GM21367 (cell line): ENCODE results near the gene MICU1.

Source experiments
- ATAC-seq: cut with Tn5 transposase; IDR thresholded peaks from one replicate; pipeline ENCODE4 v1.9.1; 2021; ENCODE audit not compliant: unreplicated experiment

The MICU1 gene

GRCh38 chr10:72637398-72637857, 11.5 kb upstream of the MICU1 start:
- no peak for ATAC-seq

GRCh38 chr10:72630144-72630543, 4.3 kb upstream of the MICU1 start:
- no peak for ATAC-seq

- ATAC-seq, result peak; percentile 12
These were observed 520 bp upstream of the MICU1 start for GRCh38 chr10:72626444-72626754.

GRCh38 chr10:72625276-72625607, 637 bp downstream of the MICU1 start:
- no peak for ATAC-seq

GRCh38 chr10:72622271-72622670, 3.6 kb downstream of the MICU1 start:
- ATAC-seq, result no peak

GRCh38 chr10:72616716-72617115, 9.2 kb downstream of the MICU1 start:
- no peak for ATAC-seq

- no peak for ATAC-seq
These were observed 9.9 kb downstream of the MICU1 start for GRCh38 chr10:72615970-72616369.

GRCh38 chr10:72612203-72612826, 13.6 kb downstream of the MICU1 start:
- ATAC-seq, result no peak

GRCh38 chr10:72611783-72612182, 14.1 kb downstream of the MICU1 start:
- ATAC-seq, result no peak

- ATAC-seq, result no peak
These were observed 15.4 kb downstream of the MICU1 start for GRCh38 chr10:72610466-72610865.

GRCh38 chr10:72605122-72605521, 20.8 kb downstream of the MICU1 start:
- no peak for ATAC-seq

- no peak for ATAC-seq
These were observed 24.7 kb downstream of the MICU1 start for GRCh38 chr10:72601144-72601543.

- ATAC-seq, result no peak
These were observed 26.8 kb downstream of the MICU1 start for GRCh38 chr10:72598769-72599701.

GRCh38 chr10:72597897-72598296, 28.0 kb downstream of the MICU1 start:
- ATAC-seq, result no peak

- no peak for ATAC-seq
These were observed 30.4 kb downstream of the MICU1 start for GRCh38 chr10:72595436-72595835.

- no peak for ATAC-seq
These were observed 31.9 kb downstream of the MICU1 start for GRCh38 chr10:72593963-72594362.

- no peak for ATAC-seq
These were observed 37.6 kb downstream of the MICU1 start for GRCh38 chr10:72588266-72588665.

- ATAC-seq, result no peak
These were observed 38.3 kb downstream of the MICU1 start for GRCh38 chr10:72587568-72587967.

GRCh38 chr10:72574636-72575035, 51.2 kb downstream of the MICU1 start:
- ATAC-seq, result no peak

- no peak for ATAC-seq
These were observed 52.8 kb downstream of the MICU1 start for GRCh38 chr10:72573079-72573478.

GRCh38 chr10:72567889-72568640, 57.8 kb downstream of the MICU1 start:
- ATAC-seq, result no peak

- no peak for ATAC-seq
These were observed 58.5 kb downstream of the MICU1 start for GRCh38 chr10:72567421-72567820.
